PC-3 (cell line): ENCODE measurements around the gene CHN1. TPM values are rescaled to one million over a fixed set of nuclear protein-coding genes. Genes with fewer than 3 reads are reported as not detected.

Source experiments
- ATAC-seq: fragments of 200-7000 bp; cut with Tn5 transposase; 2 replicates; pipeline ENCODE4 v1.9.1; 2020; ENCODE audit warnings: mild to moderate bottlenecking, moderate library complexity
- BruUV-seq: library from RNA; stranded (reverse); fragments of 400-500 nt; replicated peaks from 2 replicates; lab custom pipeline; 2021; lab: Mats Ljungman, UMichigan
- CTCF ChIA-PET: fragments of 300-600 bp; sonication (Branson Sonifier 250); formaldehyde crosslinking; loops from one replicate; lab custom pipeline; 2022; ENCODE audit warnings: antibody characterized with exemption; lab: Charles Lee
- POLR2A ChIA-PET: fragments of 300-600 bp; sonication (Branson Sonifier 250); formaldehyde crosslinking; loops from one replicate; lab custom pipeline; 2022; ENCODE audit warnings: antibody characterized with exemption; ENCODE audit not compliant: unreplicated experiment; lab: Charles Lee
- DNase-seq: peaks from one replicate; pipeline ENCODE4 v3.0.0-alpha.2; 2015
- H2AFZ ChIP-seq: fragments of 300-600 bp; sonication (generic); 2 replicates; pipeline ENCODE4 v1.6.0; 2016; ENCODE audit warnings: antibody characterized with exemption, low read length
- H3F3A ChIP-seq: fragments of 300-600 bp; sonication (generic); one replicate; pipeline ENCODE4 v1.6.0; 2017; ENCODE audit warnings: antibody characterized with exemption, low read length, control low read depth, mild to moderate bottlenecking; ENCODE audit not compliant: unreplicated experiment
- H3K27ac ChIP-seq: fragments of 300-600 bp; sonication (generic); 2 replicates; pipeline ENCODE4 v1.5.1; 2016; ENCODE audit warnings: mild to moderate bottlenecking, low read length
- H3K27me3 ChIP-seq: fragments of 300-600 bp; sonication (generic); 2 replicates; pipeline ENCODE4 v1.6.1; 2016; ENCODE audit warnings: low read length, mixed read lengths
- H3K36me3 ChIP-seq: fragments of 300-600 bp; sonication (generic); 2 replicates; pipeline ENCODE4 v1.6.1; 2016; ENCODE audit warnings: low read depth, mixed run types, low read length, mixed read lengths
- H3K4me1 ChIP-seq: fragments of 300-600 bp; sonication (generic); 2 replicates; pipeline ENCODE4 v1.5.1; 2016; ENCODE audit warnings: low read length; ENCODE audit not compliant: insufficient read depth
- H3K4me2 ChIP-seq: fragments of 300-600 bp; sonication (generic); 2 replicates; pipeline ENCODE4 v1.6.0; 2016; ENCODE audit warnings: low read length
- H3K4me3 ChIP-seq: fragments of 300-600 bp; sonication (generic); 2 replicates; pipeline ENCODE4 v1.5.1; 2016; ENCODE audit warnings: mild to moderate bottlenecking, low read length, mixed read lengths
- H3K79me2 ChIP-seq: fragments of 300-600 bp; sonication (generic); 2 replicates; pipeline ENCODE4 v1.6.1; 2017; ENCODE audit warnings: low read length, mixed read lengths
- H3K9ac ChIP-seq: fragments of 300-600 bp; sonication (generic); 2 replicates; pipeline ENCODE4 v1.6.0; 2016; ENCODE audit warnings: mild to moderate bottlenecking, low read length
- H3K9me2 ChIP-seq: fragments of 300-600 bp; sonication (generic); replicated peaks from 2 replicates; pipeline ENCODE4 v1.6.1; 2016; ENCODE audit warnings: mixed run types, low read length, mixed read lengths
- H3K9me3 ChIP-seq: fragments of 300-600 bp; sonication (generic); 2 replicates; pipeline ENCODE4 v1.6.1; 2016; ENCODE audit warnings: low read length, mixed read lengths
- H4K20me1 ChIP-seq: fragments of 300-600 bp; sonication (generic); 2 replicates; pipeline ENCODE4 v1.6.1; 2016; ENCODE audit warnings: low read length, mixed read lengths
- CTCF ChIP-seq: fragments of 300-600 bp; sonication (generic); conservative IDR thresholded peaks from 2 replicates; pipeline ENCODE4 v1.5.1; 2017; ENCODE audit warnings: antibody characterized with exemption, low read depth, mild to moderate bottlenecking, low read length
- EZH2 ChIP-seq: fragments of 300-600 bp; sonication (generic); IDR thresholded peaks from one replicate; pipeline ENCODE4 v1.6.1; 2017; ENCODE audit warnings: antibody characterized with exemption, mild to moderate bottlenecking, low read length; ENCODE audit not compliant: unreplicated experiment
- EZH2phosphoT487 ChIP-seq: fragments of 300-600 bp; sonication (generic); IDR thresholded peaks from 2 replicates; pipeline ENCODE4 v1.6.1; 2018; ENCODE audit warnings: mild to moderate bottlenecking, antibody characterized with exemption, low read length, borderline replicate concordance
- intact Hi-C: fragments of 100-400 bp; cut with micrococcal nuclease; formaldehyde crosslinking; loops from 2 replicates; pipeline ENCODE4 v1.9.0; 2023
- total RNA-seq: library from RNA; depleted of rRNA; stranded (reverse); fragments of >200 nt; gene quantifications from 2 replicates; pipeline ENCODE4 v1.2.3, GENCODE V29; 2014

The CHN1 gene
- total RNA-seq, 1 experiment from 2014 or later, result 7.8 TPM

- CTCF ChIA-PET, result no interaction called here
- no peak overlapping the region for H3K9ac ChIP-seq
Observed at GRCh38 chr2:174788291-174788929, 216.8 kb downstream of the CHN1 start.

GRCh38 chr2:174787487-174788205 lies 217.5 kb downstream of the CHN1 start:
- Histone ChIP-seq H3K4me2 (no peak overlapping the region), H3F3A (no peaks in the 10 kb centered on the region), H3K9me2 (no peaks in the 10 kb centered on the region), H3K36me3 (no peaks in the 10 kb centered on the region), H3K9ac (no peak overlapping the region), H3K79me2 (no peaks in the 10 kb centered on the region), H3K4me1 (no peaks in the 10 kb centered on the region), H3K4me3 (no peak overlapping the region), H3K9me3 (no peaks in the 10 kb centered on the region), H3K27me3 (no peaks in the 10 kb centered on the region), H3K27ac (no peak overlapping the region), H2AFZ (no peak overlapping the region), H4K20me1 (no peaks in the 10 kb centered on the region)
- ATAC-seq (no peak), DNase-seq (no peak)
- intact Hi-C loops, result no loop called here
- BruUV-seq, result no TSS peak
- CTCF ChIA-PET, result no interaction called here
- TF ChIP-seq EZH2phosphoT487 (no peak), CTCF (no peak), EZH2 (no peak)
- POLR2A ChIA-PET, result no interaction called here

More at GRCh38 chr2:174788291-174788929, 216.8 kb downstream of the CHN1 start:
- DNase-seq, result no peak
- Histone ChIP-seq H3K4me2 (no peak overlapping the region), H2AFZ (no peak overlapping the region), H3K27ac (no peak overlapping the region), H3K4me3 (no peak overlapping the region), H3K4me1 (no peaks in the 10 kb centered on the region), H3F3A (no peaks in the 10 kb centered on the region), H3K9me3 (no peaks in the 10 kb centered on the region), H3K9me2 (no peaks in the 10 kb centered on the region), H3K36me3 (no peaks in the 10 kb centered on the region), H3K79me2 (no peaks in the 10 kb centered on the region), H4K20me1 (no peaks in the 10 kb centered on the region), H3K27me3 (no peaks in the 10 kb centered on the region)
- intact Hi-C loops, result no loop called here
- BruUV-seq, result no TSS peak
- ATAC-seq, result no peak
- POLR2A ChIA-PET, result no interaction called here
- no peak for TF ChIP-seq CTCF
- TF ChIP-seq EZH2, result no peak
- TF ChIP-seq EZH2phosphoT487, result no peak
